ENCODE results near the gene TCP11L1. TPM values are rescaled to one million over a fixed set of nuclear protein-coding genes. Genes with fewer than 3 reads are reported as not detected.
"Not testable (repeated sequence)": the region's sequence is repeated elsewhere in the genome, so short reads cannot be mapped to it uniquely, and the experiment has no call there.

TCP11L1 gene
- total and polyA plus RNA-seq, 12 donors: 2.8 to 9.2 (median 6.2) TPM

GRCh38 chr11:33028537-33028914 lies 10.8 kb upstream of the TCP11L1 start:
- Histone ChIP-seq H3K27ac (no peak overlapping the region), H3K9me3 (no peaks in the 10 kb centered on the region), H3K4me3 (no peak overlapping the region), H3K27me3 (peaks cover 0 to 4% (median 0%) of the 10 kb centered on the region in 7 donors), H3K36me3 (no peaks in the 10 kb centered on the region), H3K4me1 (no peaks in the 10 kb centered on the region)
- ATAC-seq: no peak
- TF ChIP-seq CTCF (IDR thresholded peaks at IDR 0.05): no peak
- DNase-seq: no peak
- WGBS, 2 donors: 90 to 95% methylated on average over 2 of the region's 2 CpGs
- intact Hi-C loops (cut with DNase I): no loop called here

GRCh38 chr11:33029218-33029617 lies 10.2 kb upstream of the TCP11L1 start:
- DNase-seq; H3K9me3 ChIP-seq; intact Hi-C loops (cut with DNase I); ATAC-seq; H3K4me3 ChIP-seq; H3K27ac ChIP-seq; H3K36me3 ChIP-seq; H3K4me1 ChIP-seq; H3K27me3 ChIP-seq: not testable (repeated sequence)
- WGBS, 2 donors: 91 to 97% methylated on average over 4 to 6 of the region's 6 CpGs

GRCh38 chr11:33033493-33033892 lies 5.9 kb upstream of the TCP11L1 start:
- Histone ChIP-seq H3K4me3 (no peak overlapping the region), H3K36me3 (no peaks in the 10 kb centered on the region), H3K27me3 (peaks cover 0 to 4% (median 0%) of the 10 kb centered on the region in 7 donors), H3K27ac (no peak overlapping the region), H3K9me3 (no peaks in the 10 kb centered on the region), H3K4me1 (peaks cover 0 to under 1% (median 0%) of the 10 kb centered on the region in 9 donors)
- 65 to 68% methylated on average over 4 of the region's 4 CpGs for WGBS, 2 donors
- ATAC-seq (no peak), DNase-seq (no peak)
- TF ChIP-seq CTCF (IDR thresholded peaks at IDR 0.05): no peak
- intact Hi-C loops (cut with DNase I): loop anchor here in 1 of 10 donors (1.0 to 5.0 kb wide), 2 partner anchors 13 to 1179 kb away; no protein-coding TSS in a partner anchor

- peaks cover 0 to 4% (median 0%) of the 10 kb centered on the region in 7 donors for H3K27me3 ChIP-seq
- intact Hi-C loops (cut with DNase I): loop anchor here in 1 of 10 donors (5.0 kb wide), 1 partner anchor 143 kb away; the partner anchor contains the start of gene QSER1
- no peaks in the 10 kb centered on the region for H3K36me3 ChIP-seq
- no peaks in the 10 kb centered on the region for H3K9me3 ChIP-seq
- ATAC-seq: no peak
- TF ChIP-seq CTCF (IDR thresholded peaks at IDR 0.05): no peak
- no peak overlapping the region for H3K4me3 ChIP-seq
- peaks cover 0 to 4% (median under 1%) of the 10 kb centered on the region in 9 donors for H3K4me1 ChIP-seq
- DNase-seq: no peak
- no peak overlapping the region for H3K27ac ChIP-seq
- 98 to 100% methylated on average over 1 of the region's 1 CpG for WGBS, 2 donors
Measured at GRCh38 chr11:33035011-33035410, 4.4 kb upstream of the TCP11L1 start.
